NB4 (cell line): Measurements from ENCODE around the gene CYP46A1.

Experiments
- POLR2A ChIP-seq: IDR thresholded peaks from 2 replicates; pipeline ENCODE4 v1.6.1; 2011; ENCODE audit warnings: mild to moderate bottlenecking; ENCODE audit not compliant: insufficient read length; ENCODE audit errors: extremely low read depth
- TF ChIP-seq, protein P1 (sequence below): IDR thresholded peaks from 2 replicates; pipeline ENCODE4 v1.6.1; 2011; ENCODE audit warnings: low read depth, low read length
- TF ChIP-seq, protein P2 (sequence below): IDR thresholded peaks from one replicate; pipeline ENCODE4 v1.5.1; 2012; ENCODE audit warnings: low read depth, low read length

DNA sequence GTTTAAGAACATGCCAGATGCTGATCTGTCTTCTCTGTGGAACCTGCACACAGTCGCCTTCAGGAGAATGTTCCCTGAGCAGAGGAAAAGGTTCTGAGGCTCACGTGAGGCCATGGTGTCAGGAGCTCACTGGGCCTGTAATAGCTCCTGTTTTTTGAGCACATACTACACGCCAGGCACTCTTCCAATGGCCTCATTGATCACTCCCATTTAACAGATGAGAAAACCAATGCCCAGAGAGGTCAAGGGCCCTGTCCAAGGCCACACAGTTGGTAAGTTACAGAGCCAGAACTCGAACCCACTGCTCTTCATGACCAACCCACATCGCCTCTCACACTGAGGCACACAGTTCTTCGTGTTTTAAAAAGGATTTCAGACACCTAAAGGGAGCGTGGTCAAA lies 46.5 kb upstream of the CYP46A1 start:
- TF ChIP-seq, protein P1, sequence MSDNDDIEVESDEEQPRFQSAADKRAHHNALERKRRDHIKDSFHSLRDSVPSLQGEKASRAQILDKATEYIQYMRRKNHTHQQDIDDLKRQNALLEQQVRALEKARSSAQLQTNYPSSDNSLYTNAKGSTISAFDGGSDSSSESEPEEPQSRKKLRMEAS, result no peak
- TF ChIP-seq, protein P2, sequence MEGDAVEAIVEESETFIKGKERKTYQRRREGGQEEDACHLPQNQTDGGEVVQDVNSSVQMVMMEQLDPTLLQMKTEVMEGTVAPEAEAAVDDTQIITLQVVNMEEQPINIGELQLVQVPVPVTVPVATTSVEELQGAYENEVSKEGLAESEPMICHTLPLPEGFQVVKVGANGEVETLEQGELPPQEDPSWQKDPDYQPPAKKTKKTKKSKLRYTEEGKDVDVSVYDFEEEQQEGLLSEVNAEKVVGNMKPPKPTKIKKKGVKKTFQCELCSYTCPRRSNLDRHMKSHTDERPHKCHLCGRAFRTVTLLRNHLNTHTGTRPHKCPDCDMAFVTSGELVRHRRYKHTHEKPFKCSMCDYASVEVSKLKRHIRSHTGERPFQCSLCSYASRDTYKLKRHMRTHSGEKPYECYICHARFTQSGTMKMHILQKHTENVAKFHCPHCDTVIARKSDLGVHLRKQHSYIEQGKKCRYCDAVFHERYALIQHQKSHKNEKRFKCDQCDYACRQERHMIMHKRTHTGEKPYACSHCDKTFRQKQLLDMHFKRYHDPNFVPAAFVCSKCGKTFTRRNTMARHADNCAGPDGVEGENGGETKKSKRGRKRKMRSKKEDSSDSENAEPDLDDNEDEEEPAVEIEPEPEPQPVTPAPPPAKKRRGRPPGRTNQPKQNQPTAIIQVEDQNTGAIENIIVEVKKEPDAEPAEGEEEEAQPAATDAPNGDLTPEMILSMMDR, result no peak
- TF ChIP-seq POLR2A, result no peak
